Natural killer cell (primary cell): ENCODE data around the gene EPB42. TPM values are rescaled to one million over a fixed set of nuclear protein-coding genes. Genes with fewer than 3 reads are reported as not detected.

Experiments used
- ATAC-seq, 3 donors: fragments of 150-1000 bp in 2 of 3; fragments of 200-7000 bp in 1 of 3; cut with Tn5 transposase; 1 replicate in 1 of 3; 2 replicates in 2 of 3; pipeline ENCODE4 v1.10.0; 2021; ENCODE audit warnings: mild to moderate bottlenecking in 2 of 3, moderate library complexity in 2 of 3
- DNase-seq, 2 donors: peaks; one replicate each; pipeline versions ENCODE4 v3.0.0 to v3.0.0-alpha.2; 2013 to 2021; ENCODE audit warnings: mixed read lengths in 1 of 2
- H3K27ac ChIP-seq: one replicate; pipeline ENCODE4 v1.5.1; 2013; ENCODE audit warnings: mild to moderate bottlenecking, low read length
- H3K27me3 ChIP-seq: one replicate; pipeline ENCODE4 v1.6.1; 2013; ENCODE audit warnings: low read length; ENCODE audit not compliant: control insufficient read depth, insufficient read depth
- H3K36me3 ChIP-seq: one replicate; pipeline ENCODE4 v1.6.1; 2013; ENCODE audit warnings: low read length; ENCODE audit not compliant: control insufficient read depth, insufficient read depth
- H3K4me1 ChIP-seq: one replicate; pipeline ENCODE4 v1.6.1; 2013; ENCODE audit warnings: low read length; ENCODE audit not compliant: control insufficient read depth, insufficient read depth
- H3K4me3 ChIP-seq: one replicate; pipeline ENCODE4 v1.5.1; 2013; ENCODE audit warnings: low read length
- H3K9me3 ChIP-seq: one replicate; pipeline ENCODE4 v1.6.1; 2013; ENCODE audit warnings: low read length; ENCODE audit not compliant: control insufficient read depth, insufficient read depth
- H3K27ac Mint-ChIP-seq, 2 donors: one replicate each; pipeline ENCODE4 v1.8.0; 2022; ENCODE audit warnings: mild to moderate bottlenecking in 2 of 2, mixed read lengths in 2 of 2, moderate library complexity in 1 of 2
- H3K27me3 Mint-ChIP-seq, 2 donors: one replicate each; pipeline ENCODE4 v1.8.0; 2022; ENCODE audit warnings: low read depth in 2 of 2, mixed read lengths in 2 of 2
- H3K36me3 Mint-ChIP-seq: one replicate; pipeline ENCODE4 v1.8.0; 2022; ENCODE audit warnings: mixed read lengths
- H3K4me1 Mint-ChIP-seq, 2 donors: one replicate each; pipeline ENCODE4 v1.8.0; 2022; ENCODE audit warnings: mixed read lengths in 2 of 2
- H3K4me3 Mint-ChIP-seq: one replicate; pipeline ENCODE4 v1.8.0; 2022; ENCODE audit warnings: mild to moderate bottlenecking, moderate library complexity, mixed read lengths
- H3K9me3 Mint-ChIP-seq, 2 donors: one replicate each; pipeline ENCODE4 v1.8.0; 2022; ENCODE audit warnings: mixed read lengths in 2 of 2
- CTCF ChIP-seq: fragments of 200-600 bp; IDR thresholded peaks from one replicate; pipeline ENCODE4 v1.8.0; 2022; ENCODE audit warnings: antibody characterized with exemption
- WGBS: methylation state at CpG from one replicate; pipeline ENCODE4 v1.1.7; 2013; ENCODE audit warnings: missing lambda C conversion rate; ENCODE audit not compliant: insufficient coverage; 5-methylcytosine and 5-hydroxymethylcytosine counted together
- intact Hi-C: fragments of 100-400 bp; cut with micrococcal nuclease; formaldehyde crosslinking; loops from one replicate; pipeline ENCODE4 v1.14.2; 2022
- total RNA-seq, 4 donors: library from RNA; stranded (reverse); fragments of 120-200 nt in 1 of 4; gene quantifications; one replicate each; pipeline versions ENCODE4 v1.2.3 to v1.2.4, GENCODE V29; 2013 to 2022

The EPB42 gene
- total RNA-seq, 3 donors from 2014 or later (not counting 1 experiment from before 2014, with no cell fraction given): not detected

- peaks cover 28% of the 10 kb centered on the region for H3K4me1 ChIP-seq
- H3K27ac Mint-ChIP-seq: no peak overlapping the region
- no peak overlapping the region for H3K27ac ChIP-seq
- no peak overlapping the region for H3K4me3 Mint-ChIP-seq
- 96% methylated on average over 2 of the region's 2 CpGs for WGBS
- ATAC-seq (no peak), DNase-seq (no peak)
- H3K27me3 Mint-ChIP-seq: peaks cover 6 to 8% of the 10 kb centered on the region in 2 donors
- peaks cover 12 to 19% of the 10 kb centered on the region in 2 donors for H3K4me1 Mint-ChIP-seq
- H3K9me3 ChIP-seq: no peaks in the 10 kb centered on the region
- no peaks in the 10 kb centered on the region for H3K27me3 ChIP-seq
- no peak for TF ChIP-seq CTCF
- no peaks in the 10 kb centered on the region for H3K9me3 Mint-ChIP-seq
- H3K36me3 Mint-ChIP-seq: no peaks in the 10 kb centered on the region
- H3K4me3 ChIP-seq: no peak overlapping the region
- H3K36me3 ChIP-seq: no peaks in the 10 kb centered on the region
- intact Hi-C loops: no loop called here
Observed at GRCh38 chr15:43250785-43251184, 30.0 kb upstream of the EPB42 start.

GRCh38 chr15:43249699-43250203 lies 28.9 kb upstream of the EPB42 start:
- Mint-ChIP-seq H3K4me3 (no peak overlapping the region), H3K36me3 (no peaks in the 10 kb centered on the region), H3K27me3 (peaks cover 5 to 8% of the 10 kb centered on the region in 2 donors), H3K4me1 (peaks cover 12 to 19% of the 10 kb centered on the region in 2 donors), H3K27ac (peak overlapping the region in 1 of 2 donors; percentile 15), H3K9me3 (no peaks in the 10 kb centered on the region)
- WGBS: 6% methylated on average over 5 of the region's 5 CpGs
- peaks cover 28% of the 10 kb centered on the region for H3K4me1 ChIP-seq
- H3K4me3 ChIP-seq: no peak overlapping the region
- no peak for TF ChIP-seq CTCF
- H3K27ac ChIP-seq: no peak overlapping the region
- H3K9me3 ChIP-seq: no peaks in the 10 kb centered on the region
- ATAC-seq (peak; percentile 23 to 52 (median 44)), DNase-seq (peak in 1 of 2 donors; percentile 18)
- no peaks in the 10 kb centered on the region for H3K27me3 ChIP-seq
- no peaks in the 10 kb centered on the region for H3K36me3 ChIP-seq
- intact Hi-C loops: no loop called here

- no peaks in the 10 kb centered on the region for H3K36me3 Mint-ChIP-seq
- H3K27ac Mint-ChIP-seq: peak overlapping the region in 1 of 2 donors; percentile 15
- Histone ChIP-seq H3K9me3 (no peaks in the 10 kb centered on the region), H3K4me1 (peaks cover 25% of the 10 kb centered on the region), H3K4me3 (no peak overlapping the region), H3K36me3 (no peaks in the 10 kb centered on the region), H3K27ac (no peak overlapping the region), H3K27me3 (no peaks in the 10 kb centered on the region)
- H3K4me3 Mint-ChIP-seq: no peak overlapping the region
- 66% methylated on average over 2 of the region's 2 CpGs for WGBS
- intact Hi-C loops: no loop called here
- H3K9me3 Mint-ChIP-seq: no peaks in the 10 kb centered on the region
- H3K27me3 Mint-ChIP-seq: peaks cover 3 to 8% of the 10 kb centered on the region in 2 donors
- H3K4me1 Mint-ChIP-seq: peaks cover 12 to 19% of the 10 kb centered on the region in 2 donors
- TF ChIP-seq CTCF: no peak
- no peak for ATAC-seq
- DNase-seq: no peak
Observed at GRCh38 chr15:43249236-43249635, 28.4 kb upstream of the EPB42 start.

- Mint-ChIP-seq H3K27me3 (peaks cover 0 to 3% of the 10 kb centered on the region in 2 donors), H3K4me1 (peaks cover 10 to 12% of the 10 kb centered on the region in 2 donors), H3K27ac (no peak overlapping the region), H3K9me3 (no peaks in the 10 kb centered on the region), H3K4me3 (no peak overlapping the region), H3K36me3 (no peaks in the 10 kb centered on the region)
- no peak for TF ChIP-seq CTCF
- Histone ChIP-seq H3K36me3 (no peaks in the 10 kb centered on the region), H3K9me3 (no peaks in the 10 kb centered on the region), H3K4me1 (peaks cover 10% of the 10 kb centered on the region), H3K27ac (no peak overlapping the region), H3K4me3 (no peak overlapping the region), H3K27me3 (no peaks in the 10 kb centered on the region)
- ATAC-seq: no peak
- intact Hi-C loops: no loop called here
- 48% methylated on average over 6 of the region's 6 CpGs for WGBS
- no peak for DNase-seq
Observed at GRCh38 chr15:43246261-43246774, 25.5 kb upstream of the EPB42 start.
